IMR-90 (cell line): ENCODE measurements around the gene GIMAP5. TPM values are rescaled to one million over a fixed set of nuclear protein-coding genes. Genes with fewer than 3 reads are reported as not detected.

Experiments
- ATAC-seq: fragments of 200-7000 bp; cut with Tn5 transposase; 2 replicates; pipeline ENCODE4 v1.9.1; 2020; ENCODE audit warnings: low read depth, mild to moderate bottlenecking, moderate library complexity
- BruUV-seq: library from RNA; stranded (reverse); fragments of 400-500 nt; replicated peaks from 2 replicates; lab custom pipeline; 2021; lab: Mats Ljungman, UMichigan
- CTCF ChIA-PET: fragments of 300-600 bp; formaldehyde crosslinking; extraction: SDS; loops from one replicate; lab custom pipeline; 2021; ENCODE audit warnings: antibody characterized with exemption; lab: Yijun Ruan, JAX
- POLR2A ChIA-PET: fragments of 300-600 bp; sonication (Branson Sonifier 250); formaldehyde crosslinking; loops from one replicate; lab custom pipeline; 2022; ENCODE audit warnings: antibody characterized with exemption; ENCODE audit not compliant: unreplicated experiment; lab: Charles Lee
- DNase-seq: peaks from one replicate; pipeline ENCODE4 v3.0.0; 2013
- H2AFZ ChIP-seq: replicated peaks from 2 replicates; pipeline ENCODE3; 2013; ENCODE audit warnings: low read length, mild to moderate bottlenecking; ENCODE audit not compliant: poor library complexity
- H2AK5ac ChIP-seq: 2 replicates; pipeline ENCODE4 v1.6.1; 2013; ENCODE audit warnings: low read depth, low read length, inconsistent platforms
- H2AK9ac ChIP-seq: replicated peaks from 2 replicates; pipeline ENCODE3; 2013; ENCODE audit warnings: mild to moderate bottlenecking, low read depth, low read length, moderate library complexity; ENCODE audit not compliant: poor library complexity
- H2BK120ac ChIP-seq: 2 replicates; pipeline ENCODE4 v1.6.1; 2013; ENCODE audit warnings: low read depth, low read length, inconsistent platforms
- H2BK15ac ChIP-seq: 3 replicates; pipeline ENCODE4 v1.6.1; 2013; ENCODE audit warnings: low read depth, low read length, inconsistent platforms
- H2BK20ac ChIP-seq: 2 replicates; pipeline ENCODE4 v1.6.1; 2013; ENCODE audit warnings: low read depth, mild to moderate bottlenecking, inconsistent platforms, low read length, moderate library complexity
- H2BK5ac ChIP-seq: 2 replicates; pipeline ENCODE4 v1.6.1; 2013; ENCODE audit warnings: mild to moderate bottlenecking, low read depth, low read length, inconsistent platforms; ENCODE audit not compliant: poor library complexity, severe bottlenecking
- H3K14ac ChIP-seq: replicated peaks from 2 replicates; pipeline ENCODE4 v1.6.1; 2013; ENCODE audit warnings: low read depth, low read length, inconsistent platforms
- H3K18ac ChIP-seq: 2 replicates; pipeline ENCODE4 v1.6.1; 2013; ENCODE audit warnings: low read depth, low read length, control low read depth
- H3K23ac ChIP-seq: 2 replicates; pipeline ENCODE4 v1.6.1; 2013; ENCODE audit warnings: low read depth, low read length, inconsistent platforms
- H3K27ac ChIP-seq: 2 replicates; pipeline ENCODE4 v1.5.1; 2013; ENCODE audit warnings: mild to moderate bottlenecking, control low read depth, low read length; ENCODE audit not compliant: insufficient read depth
- H3K27me3 ChIP-seq: 2 replicates; pipeline ENCODE4 v1.6.1; 2013; ENCODE audit warnings: low read length; ENCODE audit not compliant: control insufficient read depth, insufficient read depth
- H3K36me3 ChIP-seq: 2 replicates; pipeline ENCODE4 v1.6.1; 2013; ENCODE audit warnings: low read length, mixed read lengths; ENCODE audit not compliant: control insufficient read depth, insufficient read depth
- H3K4ac ChIP-seq: 2 replicates; pipeline ENCODE4 v1.6.1; 2013; ENCODE audit warnings: low read depth, low read length, inconsistent platforms
- H3K4me1 ChIP-seq: 2 replicates; pipeline ENCODE4 v1.6.1; 2013; ENCODE audit warnings: low read length, mixed read lengths; ENCODE audit not compliant: control insufficient read depth, insufficient read depth
- H3K4me2 ChIP-seq: 2 replicates; pipeline ENCODE4 v1.6.1; 2013; ENCODE audit warnings: low read depth, mild to moderate bottlenecking, control low read depth, low read length, moderate library complexity
- H3K4me3 ChIP-seq: 2 replicates; pipeline ENCODE4 v1.5.1; 2013; ENCODE audit warnings: low read depth, mild to moderate bottlenecking, control low read depth, low read length, moderate library complexity; ENCODE audit not compliant: insufficient read depth
- H3K56ac ChIP-seq: 2 replicates; pipeline ENCODE4 v1.6.1; 2013; ENCODE audit warnings: low read length, inconsistent platforms; ENCODE audit not compliant: insufficient read depth; ENCODE audit errors: extremely low read depth
- H3K79me1 ChIP-seq, 2 experiments: 2 replicates each; pipeline ENCODE4 v1.6.1; 2013; ENCODE audit warnings: low read length in 2 of 2, inconsistent platforms in 1 of 2, low read depth in 1 of 2
- H3K9ac ChIP-seq: 2 replicates; pipeline ENCODE4 v1.6.1; 2013; ENCODE audit warnings: low read depth, low read length, control low read depth
- H3K9me1 ChIP-seq: 2 replicates; pipeline ENCODE4 v1.6.1; 2013; ENCODE audit warnings: low read length, inconsistent platforms; ENCODE audit not compliant: insufficient read depth
- H3K9me3 ChIP-seq: 2 replicates; pipeline ENCODE4 v1.6.1; 2013; ENCODE audit warnings: low read length; ENCODE audit not compliant: control insufficient read depth, insufficient read depth
- H4K20me1 ChIP-seq: 2 replicates; pipeline ENCODE4 v1.6.1; 2013; ENCODE audit warnings: low read length, inconsistent platforms; ENCODE audit not compliant: insufficient read depth
- H4K5ac ChIP-seq: 2 replicates; pipeline ENCODE4 v1.6.1; 2013; ENCODE audit warnings: mild to moderate bottlenecking, low read depth, low read length, control low read depth
- H4K8ac ChIP-seq, 2 experiments: 2 replicates each; pipeline ENCODE4 v1.6.1; 2013; ENCODE audit warnings: low read depth in 2 of 2, low read length in 2 of 2, control low read depth in 1 of 2, inconsistent platforms in 1 of 2
- H4K91ac ChIP-seq: 2 replicates; pipeline ENCODE4 v1.6.1; 2013; ENCODE audit warnings: low read depth, low read length, inconsistent platforms; ENCODE audit not compliant: insufficient read depth
- BHLHE40 ChIP-seq: fragments of 150-350 bp; IDR thresholded peaks from 2 replicates; pipeline ENCODE4 v1.6.1; 2016; ENCODE audit warnings: mild to moderate bottlenecking, low read depth, low read length
- CEBPB ChIP-seq: IDR thresholded peaks from 2 replicates; pipeline ENCODE4 v1.6.1; 2012; ENCODE audit warnings: low read depth, low read length, improper control_type of control experiment
- CHD1 ChIP-seq: IDR thresholded peaks from 2 replicates; pipeline ENCODE4 v1.6.1; 2012; ENCODE audit warnings: low read depth, low read length, improper control_type of control experiment
- FOS ChIP-seq: fragments of 150-350 bp; IDR thresholded peaks from 2 replicates; pipeline ENCODE4 v1.6.1; 2016; ENCODE audit warnings: low read depth, low read length
- MAFK ChIP-seq: IDR thresholded peaks from 2 replicates; pipeline ENCODE4 v1.6.1; 2012; ENCODE audit warnings: low read depth, low read length, improper control_type of control experiment
- MAZ ChIP-seq: IDR thresholded peaks from 2 replicates; pipeline ENCODE4 v1.6.1; 2012; ENCODE audit warnings: low read depth, mild to moderate bottlenecking, low read length, improper control_type of control experiment, moderate library complexity, borderline replicate concordance
- MXI1 ChIP-seq: IDR thresholded peaks from 2 replicates; pipeline ENCODE4 v1.6.1; 2012; ENCODE audit warnings: low read depth, mild to moderate bottlenecking, low read length, moderate library complexity, borderline replicate concordance
- NFE2L2 ChIP-seq: fragments of 150-350 bp; IDR thresholded peaks from 2 replicates; pipeline ENCODE4 v1.6.1; 2016; ENCODE audit warnings: low read depth, mild to moderate bottlenecking, low read length
- POLR2A ChIP-seq: IDR thresholded peaks from 2 replicates; pipeline ENCODE4 v1.6.1; 2012; ENCODE audit warnings: mild to moderate bottlenecking, low read depth, low read length
- RAD21 ChIP-seq: IDR thresholded peaks from 2 replicates; pipeline ENCODE4 v1.6.1; 2012; ENCODE audit warnings: low read length, improper control_type of control experiment
- RCOR1 ChIP-seq: IDR thresholded peaks from 2 replicates; pipeline ENCODE4 v1.6.1; 2012; ENCODE audit warnings: mild to moderate bottlenecking, low read length, improper control_type of control experiment; ENCODE audit not compliant: insufficient replicate concordance
- RFX5 ChIP-seq: IDR thresholded peaks from 2 replicates; pipeline ENCODE4 v1.8.0; 2012; ENCODE audit warnings: low read depth, mild to moderate bottlenecking, low read length, moderate library complexity
- SMC3 ChIP-seq: fragments of 150-350 bp; IDR thresholded peaks from 2 replicates; pipeline ENCODE4 v1.6.1; 2016; ENCODE audit warnings: low read depth, mild to moderate bottlenecking, antibody characterized with exemption, low read length, moderate library complexity
- USF2 ChIP-seq: fragments of 150-350 bp; IDR thresholded peaks from 2 replicates; pipeline ENCODE4 v1.6.1; 2017; ENCODE audit warnings: mild to moderate bottlenecking, antibody characterized with exemption, low read length, low read depth
- dilution Hi-C: fragments of 300-500 bp; cut with HindIII; formaldehyde crosslinking; loops from one replicate; pipeline ENCODE4 v1.14.3; 2018; ENCODE audit warnings: low sequenced_read_pairs; ENCODE audit not compliant: unreplicated experiment
- in situ Hi-C: fragments of 300-500 bp; cut with MboI; formaldehyde crosslinking; loops from 3 replicates; pipeline ENCODE4 v1.14.3; 2019; ENCODE audit warnings: low sequenced_read_pairs, inconsistent platforms, mixed read lengths
- intact Hi-C: fragments of 100-400 bp; cut with micrococcal nuclease; formaldehyde crosslinking; loops from 2 replicates; pipeline ENCODE4 v1.10.0; 2022
- polyA plus RNA-seq, 3 experiments: library from polyadenylated mRNA; depleted of rRNA; stranded (reverse); fragments of >200 nt; gene quantifications; 2 replicates each; pipeline ENCODE4 v1.2.3, GENCODE V29; 2012; ENCODE audit warnings: low replicate concordance in 1 of 3
- total RNA-seq: library from RNA; depleted of rRNA; stranded (reverse); fragments of >200 nt; gene quantifications from 2 replicates; pipeline ENCODE4 v1.2.3, GENCODE V29; 2012
- TF ChIP-seq, protein P1 (sequence below): fragments of 150-350 bp; IDR thresholded peaks from 2 replicates; pipeline ENCODE4 v1.6.1; 2016; ENCODE audit warnings: low read depth, mild to moderate bottlenecking, low read length, moderate library complexity, borderline replicate concordance
- TF ChIP-seq, protein P2 (sequence below): conservative IDR thresholded peaks from 2 replicates; pipeline ENCODE4 v1.5.1; 2012; ENCODE audit warnings: mild to moderate bottlenecking, low read depth, low read length, improper control_type of control experiment

Gene GIMAP5
- total and polyA plus RNA-seq, 2 of the 4 experiments (the other 2 are of a cell fraction), result not detected

DNA sequence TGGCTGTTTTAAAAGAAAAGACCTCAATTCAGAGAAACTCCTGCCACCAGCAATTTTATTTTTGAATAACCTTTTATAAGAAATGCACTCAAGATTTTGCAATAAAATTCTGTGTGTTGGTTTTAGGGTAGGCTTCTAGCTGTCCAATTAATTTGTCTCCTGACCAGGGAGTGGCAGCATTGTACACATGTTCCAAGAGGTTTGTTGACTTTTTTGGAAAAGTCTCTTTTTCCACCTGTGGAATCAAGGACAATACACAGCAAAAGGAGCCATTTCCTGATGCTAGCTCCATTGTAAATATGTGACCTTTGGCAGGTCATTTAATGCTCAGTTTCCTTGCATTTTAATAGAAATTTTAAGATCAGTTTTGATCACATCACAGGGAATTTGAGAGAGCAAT, 1.8 kb downstream of the GIMAP5 start:
- ChIA-PET CTCF (no interaction called here), POLR2A (no interaction called here)
- no TSS peak for BruUV-seq
- no peak overlapping the region for H2AFZ ChIP-seq
- dilution Hi-C loops (no loop called here), in situ Hi-C loops (loop anchor here (25.0 kb wide), 1 partner anchor 427 kb away; the partner anchor contains the start of genes ACTR3C and LRRC61), intact Hi-C loops (no loop called here)
- H4K91ac ChIP-seq, result no peak overlapping the region
- H3K36me3 ChIP-seq, result no peaks in the 10 kb centered on the region
- H3K4me2 ChIP-seq, result no peak overlapping the region
- ATAC-seq (no peak), DNase-seq (no peak)
- no peak overlapping the region for H3K4ac ChIP-seq
- H2AK9ac ChIP-seq, result no peak overlapping the region
- no peaks in the 10 kb centered on the region; the same call in 1 of the 2 replicates for H3K27me3 ChIP-seq
- no peaks in the 10 kb centered on the region for H3K4me1 ChIP-seq
- H4K20me1 ChIP-seq, result no peaks in the 10 kb centered on the region
- H2AK5ac ChIP-seq, result no peak overlapping the region
- H3K23ac ChIP-seq, result no peak overlapping the region
- H3K14ac ChIP-seq, result no peak overlapping the region
- H3K56ac ChIP-seq, result no peak overlapping the region
- TF ChIP-seq POLR2A (no peak), RCOR1 (no peak), MAZ (no peak), CEBPB (no peak), RAD21 (no peak), FOS (no peak), BHLHE40 (no peak), USF2 (no peak), RFX5 (no peak), CHD1 (no peak), SMC3 (no peak), MXI1 (no peak), MAFK (no peak), NFE2L2 (no peak)
- TF ChIP-seq, protein P1, sequence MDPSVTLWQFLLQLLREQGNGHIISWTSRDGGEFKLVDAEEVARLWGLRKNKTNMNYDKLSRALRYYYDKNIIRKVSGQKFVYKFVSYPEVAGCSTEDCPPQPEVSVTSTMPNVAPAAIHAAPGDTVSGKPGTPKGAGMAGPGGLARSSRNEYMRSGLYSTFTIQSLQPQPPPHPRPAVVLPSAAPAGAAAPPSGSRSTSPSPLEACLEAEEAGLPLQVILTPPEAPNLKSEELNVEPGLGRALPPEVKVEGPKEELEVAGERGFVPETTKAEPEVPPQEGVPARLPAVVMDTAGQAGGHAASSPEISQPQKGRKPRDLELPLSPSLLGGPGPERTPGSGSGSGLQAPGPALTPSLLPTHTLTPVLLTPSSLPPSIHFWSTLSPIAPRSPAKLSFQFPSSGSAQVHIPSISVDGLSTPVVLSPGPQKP, result no peak
- TF ChIP-seq, protein P2, sequence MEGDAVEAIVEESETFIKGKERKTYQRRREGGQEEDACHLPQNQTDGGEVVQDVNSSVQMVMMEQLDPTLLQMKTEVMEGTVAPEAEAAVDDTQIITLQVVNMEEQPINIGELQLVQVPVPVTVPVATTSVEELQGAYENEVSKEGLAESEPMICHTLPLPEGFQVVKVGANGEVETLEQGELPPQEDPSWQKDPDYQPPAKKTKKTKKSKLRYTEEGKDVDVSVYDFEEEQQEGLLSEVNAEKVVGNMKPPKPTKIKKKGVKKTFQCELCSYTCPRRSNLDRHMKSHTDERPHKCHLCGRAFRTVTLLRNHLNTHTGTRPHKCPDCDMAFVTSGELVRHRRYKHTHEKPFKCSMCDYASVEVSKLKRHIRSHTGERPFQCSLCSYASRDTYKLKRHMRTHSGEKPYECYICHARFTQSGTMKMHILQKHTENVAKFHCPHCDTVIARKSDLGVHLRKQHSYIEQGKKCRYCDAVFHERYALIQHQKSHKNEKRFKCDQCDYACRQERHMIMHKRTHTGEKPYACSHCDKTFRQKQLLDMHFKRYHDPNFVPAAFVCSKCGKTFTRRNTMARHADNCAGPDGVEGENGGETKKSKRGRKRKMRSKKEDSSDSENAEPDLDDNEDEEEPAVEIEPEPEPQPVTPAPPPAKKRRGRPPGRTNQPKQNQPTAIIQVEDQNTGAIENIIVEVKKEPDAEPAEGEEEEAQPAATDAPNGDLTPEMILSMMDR, result no peak
- no peak overlapping the region for H3K4me3 ChIP-seq
- H2BK5ac ChIP-seq, result no peak overlapping the region
- no peak overlapping the region for H3K27ac ChIP-seq
- H2BK120ac ChIP-seq, result no peak overlapping the region
- H2BK15ac ChIP-seq, result no peak overlapping the region
- no peaks in the 10 kb centered on the region for H3K79me1 ChIP-seq
- no peak overlapping the region for H3K18ac ChIP-seq
- no peak overlapping the region for H2BK20ac ChIP-seq
- no peak overlapping the region for H4K5ac ChIP-seq
- no peak overlapping the region for H3K9ac ChIP-seq
- no peak overlapping the region for H4K8ac ChIP-seq
- H3K9me3 ChIP-seq, result no peaks in the 10 kb centered on the region
- H3K9me1 ChIP-seq, result no peaks in the 10 kb centered on the region
